Measurements from ENCODE around the gene AXL.
"Not testable (repeated sequence)": the region's sequence is repeated elsewhere in the genome, so short reads cannot be mapped to it uniquely, and the experiment has no call there.

The AXL gene

DNA sequence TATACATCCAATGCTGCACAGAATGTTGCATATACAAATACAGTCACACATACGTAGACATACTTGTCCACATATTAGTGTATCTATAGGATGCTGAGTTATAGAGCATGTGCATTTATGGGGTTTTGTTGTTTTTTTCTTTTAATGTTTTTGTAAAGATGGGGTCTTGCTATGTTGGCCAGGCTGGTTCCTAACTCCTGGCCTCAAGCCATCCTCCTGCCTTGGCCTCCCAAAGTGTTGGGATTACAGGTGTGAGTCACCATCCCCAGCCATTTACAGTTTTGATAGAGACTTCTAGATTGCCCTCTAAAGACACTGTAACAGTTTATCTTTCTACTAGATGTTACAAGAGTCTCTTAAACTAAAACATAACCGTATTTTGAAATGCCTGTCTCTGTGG, 59.5 kb downstream of the AXL start:
- no peak for DNase-seq

DNA sequence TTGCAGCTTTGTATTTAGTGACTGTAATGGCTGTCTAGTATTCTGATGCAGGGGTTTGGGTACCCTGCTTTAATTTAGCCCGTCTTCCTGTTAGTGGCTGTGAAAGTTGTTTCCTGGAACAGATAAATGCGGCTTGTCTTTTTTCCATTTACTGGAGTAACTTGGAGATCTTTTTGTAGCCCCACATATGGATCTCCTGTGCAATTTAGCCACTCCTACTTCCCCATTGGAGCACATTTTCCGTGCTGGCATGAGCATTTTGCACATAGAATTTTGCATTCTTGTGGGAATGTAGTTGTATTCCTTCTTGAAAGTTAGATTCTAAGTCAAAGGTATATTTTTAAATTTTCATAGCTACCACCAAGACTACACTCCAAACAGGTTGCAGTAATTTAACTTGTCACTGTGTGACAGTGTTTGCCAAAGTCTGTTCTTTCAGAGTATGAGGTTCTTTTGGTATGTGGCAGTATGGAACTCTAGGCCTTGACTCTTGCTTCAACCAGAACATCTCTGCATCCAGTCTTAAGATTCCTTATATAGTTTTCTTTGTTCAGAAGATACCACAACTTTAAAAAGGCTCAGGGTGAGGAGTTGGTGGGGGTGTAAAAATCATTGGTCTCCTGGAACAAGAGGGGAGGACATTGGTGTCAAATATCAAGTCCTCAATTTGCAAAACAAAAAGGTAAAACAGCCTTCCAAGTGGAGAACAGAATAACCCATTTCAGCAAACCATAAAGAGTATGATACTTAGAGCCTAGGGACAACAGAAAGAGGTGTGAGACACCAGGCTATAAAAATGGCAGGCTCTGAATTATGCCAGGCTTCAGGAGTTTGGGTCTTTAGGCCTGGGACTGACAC, 69.9 kb downstream of the AXL start:
- DNase-seq: no peak

DNA sequence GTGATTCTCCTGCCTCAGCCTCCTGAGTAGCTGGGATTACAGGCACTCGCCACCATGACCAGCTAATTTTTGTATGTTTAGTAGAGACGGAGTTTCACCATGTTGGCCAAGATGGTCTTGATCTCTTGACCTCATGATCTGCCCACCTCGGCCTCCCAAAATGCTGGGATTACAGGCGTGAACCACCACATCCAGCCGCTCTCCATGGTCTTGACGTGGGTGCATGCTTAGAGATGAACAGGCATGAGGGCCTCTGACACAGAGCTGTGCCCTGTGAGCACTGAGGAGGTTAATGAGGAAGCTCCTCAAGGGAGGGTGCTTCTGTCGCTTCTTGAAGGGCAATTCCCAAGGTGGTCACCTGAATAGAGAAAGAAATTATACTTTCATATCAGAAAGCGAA, 70.8 kb downstream of the AXL start:
- not testable (repeated sequence) for DNase-seq

DNA sequence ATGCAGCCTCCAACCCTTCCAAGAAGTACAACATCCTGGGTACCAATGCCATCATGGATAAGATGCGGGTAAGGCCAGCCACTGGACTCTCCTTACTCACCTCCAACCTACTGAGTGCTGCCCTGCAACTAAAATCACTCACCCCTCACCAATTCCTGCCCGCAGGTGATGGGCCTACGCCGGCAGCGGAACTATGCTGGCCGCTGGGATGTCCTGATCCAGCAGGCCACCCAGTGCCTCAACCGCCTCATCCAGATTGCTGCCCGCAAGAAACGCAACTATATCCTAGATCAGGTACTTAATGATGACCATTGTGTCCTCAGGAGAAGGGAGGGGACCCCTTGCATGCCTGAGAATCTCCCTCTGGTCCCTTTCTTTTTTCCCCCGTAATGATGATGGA, 75.4 kb downstream of the AXL start:
- DNase-seq: no peak

DNA sequence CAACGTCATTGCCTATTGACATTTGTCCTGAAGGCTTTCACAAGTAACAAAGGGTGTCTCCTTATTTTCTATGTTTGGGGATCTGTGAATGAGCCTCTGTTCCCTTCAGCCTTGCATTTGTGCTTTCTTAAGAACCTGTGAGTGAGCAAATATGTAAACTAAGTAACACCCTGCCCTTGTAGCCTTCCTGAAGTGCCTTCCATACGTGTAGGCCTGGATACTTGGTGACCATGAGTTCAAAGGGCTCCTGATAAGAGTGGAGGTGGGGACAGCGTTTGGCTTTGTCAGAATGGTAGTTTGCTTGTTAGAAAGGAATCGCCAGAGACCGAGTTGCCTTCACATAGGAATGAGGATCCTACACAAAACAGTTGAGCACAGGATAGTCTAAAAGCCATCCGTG, 76.5 kb downstream of the AXL start:
- no peak for DNase-seq

DNA sequence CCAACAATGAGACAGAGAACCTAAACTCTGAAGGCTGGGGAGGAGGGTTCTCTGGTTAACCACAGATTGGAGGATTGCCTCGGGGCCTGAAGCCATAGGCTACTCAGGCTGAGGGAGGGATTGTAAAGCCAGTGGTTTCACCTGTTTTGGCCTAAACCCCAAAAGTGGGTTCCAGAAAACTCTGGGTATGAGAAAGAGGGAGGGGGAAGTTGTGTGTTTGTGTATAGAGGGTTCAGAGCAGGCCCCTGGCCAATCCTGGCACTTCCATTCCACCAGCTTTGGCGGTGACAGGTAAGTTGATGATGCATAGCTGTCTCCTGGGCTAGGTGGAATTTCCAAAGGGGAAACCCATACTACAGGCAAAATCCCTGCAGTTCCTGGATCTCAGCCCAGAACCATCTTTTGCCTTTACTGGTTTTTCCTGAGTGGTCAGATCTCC, 77.4 kb downstream of the AXL start:
- no peak for DNase-seq

DNA sequence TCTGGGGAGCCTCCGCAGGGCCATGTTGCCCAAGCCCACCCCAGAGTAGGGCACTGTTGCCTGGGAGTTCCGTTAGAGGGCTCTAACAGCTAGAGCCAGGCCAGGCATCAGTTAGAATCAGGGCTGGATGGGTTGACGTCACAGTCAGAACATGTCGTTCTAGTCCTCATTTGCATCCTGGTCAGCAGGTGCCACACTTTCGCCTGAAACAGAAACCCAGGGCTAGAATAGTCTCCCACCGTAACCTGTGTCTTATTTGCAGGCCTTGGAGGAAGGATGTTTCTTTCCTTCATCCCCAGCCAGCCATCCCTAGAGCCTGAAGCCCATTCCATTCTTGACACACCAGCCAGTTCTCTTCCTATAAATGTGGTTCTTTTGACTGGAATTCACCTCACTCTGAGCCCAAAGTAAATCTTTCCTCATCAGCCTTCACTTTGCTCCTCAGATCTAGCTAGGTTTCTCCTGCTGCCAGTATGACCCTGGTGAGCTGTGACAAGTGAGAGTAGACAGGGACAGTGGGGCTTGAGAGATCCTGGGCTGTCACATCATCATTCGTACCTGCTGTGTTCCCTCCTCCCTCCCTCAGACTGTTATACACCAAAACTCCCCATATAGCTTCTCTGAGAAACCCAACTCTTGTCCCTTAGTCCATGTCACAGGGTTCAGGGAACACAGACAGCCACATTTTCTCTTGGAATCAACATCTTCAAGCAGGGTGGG, 78.8 kb downstream of the AXL start:
- no peak for DNase-seq

DNA sequence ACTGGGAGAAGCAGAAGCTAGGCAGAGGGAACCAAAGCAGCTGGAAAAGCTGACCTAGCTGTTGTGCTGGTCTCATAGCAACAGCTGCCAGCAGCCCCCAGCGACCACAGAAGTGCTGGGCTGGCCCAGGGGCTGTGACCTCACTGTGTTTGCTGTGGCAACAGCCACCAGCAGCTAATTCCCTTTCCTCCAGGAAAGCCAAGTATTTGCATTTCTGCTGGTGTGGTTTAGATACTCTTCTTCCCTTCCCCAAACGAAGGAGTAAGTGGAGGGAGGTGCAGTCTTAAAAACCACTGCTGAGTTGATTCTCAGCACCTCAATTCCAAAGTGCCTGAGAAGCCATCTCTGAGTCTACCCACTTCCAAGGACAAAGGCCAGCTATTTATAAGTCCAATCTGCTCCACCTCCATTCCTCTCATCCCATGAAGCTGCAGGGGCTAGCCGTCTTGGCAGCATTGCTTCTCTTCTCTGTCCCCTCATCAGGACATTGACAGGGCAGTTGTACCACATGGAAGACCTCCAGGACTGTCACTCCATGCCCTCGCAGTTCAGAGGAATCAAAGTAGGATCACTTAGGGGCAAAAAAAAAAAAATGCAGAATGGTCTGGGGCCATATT, 79.4 kb downstream of the AXL start:
- DNase-seq: no peak

DNA sequence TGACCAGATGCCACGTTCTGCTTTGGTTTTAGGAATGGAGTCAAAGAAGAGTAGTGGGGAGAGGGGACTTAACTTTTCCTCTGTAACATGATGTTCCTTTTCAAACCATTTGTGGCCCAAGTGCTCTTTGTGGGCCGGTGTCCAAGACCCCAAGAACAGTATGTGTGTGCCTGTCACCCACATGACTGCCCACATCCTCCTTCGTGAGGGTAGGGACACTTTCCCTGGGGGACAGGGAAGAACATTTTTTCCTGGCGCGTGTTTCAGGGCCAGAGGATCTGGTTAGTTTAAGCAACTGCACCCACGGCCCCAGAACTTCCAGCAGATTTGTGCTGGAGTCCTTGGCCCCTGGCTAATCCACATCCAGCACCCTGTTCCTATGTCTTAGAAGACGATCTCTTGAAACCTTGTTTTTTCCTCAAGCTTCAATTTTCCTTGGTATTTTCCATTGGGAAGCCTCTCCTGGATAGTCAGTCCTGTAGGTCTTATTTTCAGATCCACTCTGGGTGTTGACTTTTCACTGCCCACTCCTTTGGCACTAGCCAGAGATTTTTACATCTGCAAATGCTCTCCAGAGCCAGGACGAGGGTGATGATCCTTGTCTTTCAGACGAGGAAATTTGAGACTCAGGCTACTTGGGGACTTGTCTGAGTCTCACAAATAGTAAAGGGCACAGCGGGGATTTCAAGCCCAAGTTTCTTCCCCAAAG, 80.2 kb downstream of the AXL start:
- DNase-seq: no peak

DNA sequence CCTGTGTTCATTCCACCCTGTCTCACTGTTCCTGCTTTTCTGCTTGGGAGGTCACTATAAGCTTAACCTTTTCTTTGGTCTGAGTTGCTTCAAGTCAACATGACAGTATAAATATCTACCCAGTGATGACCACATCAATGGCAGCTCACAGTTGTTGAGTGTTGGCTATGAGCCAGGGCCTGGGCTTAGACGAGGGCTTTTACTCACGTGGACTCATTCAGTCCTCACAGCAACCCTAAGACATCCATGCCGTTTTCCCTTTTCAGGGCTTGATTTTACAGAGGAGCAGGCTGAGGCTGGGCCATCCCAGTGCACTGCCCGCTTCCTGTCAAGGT, 80.7 kb downstream of the AXL start:
- no peak for DNase-seq

DNA sequence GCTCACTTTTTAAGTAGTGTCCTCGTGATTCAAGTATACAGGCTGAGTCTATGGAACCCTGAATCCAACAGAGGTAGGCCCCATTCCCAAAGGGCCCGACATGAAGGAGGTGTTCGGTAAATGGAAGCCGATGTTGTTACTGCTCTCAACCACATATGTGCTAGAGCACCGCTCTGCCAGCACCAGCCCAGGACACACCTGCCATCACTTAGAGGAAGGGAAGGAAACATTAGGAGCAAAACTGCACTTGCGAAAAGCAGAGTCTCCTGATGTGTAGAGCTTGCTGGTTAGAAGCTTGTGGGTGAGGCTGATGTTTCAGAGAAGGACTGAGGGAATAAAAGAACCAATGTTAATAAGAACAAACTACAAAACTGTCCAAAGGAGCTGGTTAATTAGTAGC, 81.5 kb downstream of the AXL start:
- DNase-seq: no peak

DNA sequence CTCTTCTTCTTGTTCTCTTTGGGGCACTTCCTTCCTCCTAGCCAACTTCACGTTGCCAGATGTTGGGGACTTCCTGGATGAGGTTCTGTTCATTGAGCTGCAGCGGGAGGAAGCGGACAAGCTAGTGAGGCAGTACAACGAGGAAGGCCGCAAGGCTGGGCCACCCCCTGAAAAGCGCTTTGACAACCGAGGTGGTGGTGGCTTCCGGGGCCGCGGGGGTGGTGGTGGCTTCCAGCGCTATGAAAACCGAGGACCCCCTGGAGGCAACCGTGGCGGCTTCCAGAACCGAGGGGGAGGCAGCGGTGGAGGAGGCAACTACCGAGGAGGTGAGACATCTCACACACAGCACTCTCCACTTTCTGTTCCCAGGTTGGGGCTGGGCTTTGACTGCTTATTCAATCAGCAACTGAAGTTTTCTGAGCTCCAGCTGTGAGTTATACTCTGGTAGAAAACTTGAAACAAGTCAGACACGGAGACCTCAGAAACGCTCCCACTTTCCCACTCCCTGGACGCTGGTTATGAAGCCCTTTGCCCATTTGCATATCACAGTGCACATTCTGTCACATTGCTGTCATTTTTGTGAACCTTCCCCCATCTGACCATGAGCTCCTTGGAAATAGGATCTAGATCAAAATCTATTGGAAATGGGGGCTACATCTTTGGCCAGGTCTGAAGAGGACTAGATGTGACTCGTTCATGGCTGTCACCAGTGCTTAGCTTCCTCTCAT, 83.8 kb downstream of the AXL start:
- peak; percentile 47 for DNase-seq

DNA sequence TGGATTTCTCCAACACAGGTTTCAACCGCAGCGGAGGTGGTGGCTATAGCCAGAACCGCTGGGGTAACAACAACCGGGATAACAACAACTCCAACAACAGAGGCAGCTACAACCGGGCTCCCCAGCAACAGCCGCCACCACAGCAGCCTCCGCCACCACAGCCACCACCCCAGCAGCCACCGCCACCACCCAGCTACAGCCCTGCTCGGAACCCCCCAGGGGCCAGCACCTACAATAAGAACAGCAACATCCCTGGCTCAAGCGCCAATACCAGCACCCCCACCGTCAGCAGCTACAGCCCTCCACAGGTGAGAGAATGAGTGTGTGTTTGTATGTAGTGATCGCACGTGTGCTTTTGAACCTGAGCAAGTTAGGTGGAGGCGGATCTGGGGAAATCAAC, 84.9 kb downstream of the AXL start:
- no peak for DNase-seq

DNA sequence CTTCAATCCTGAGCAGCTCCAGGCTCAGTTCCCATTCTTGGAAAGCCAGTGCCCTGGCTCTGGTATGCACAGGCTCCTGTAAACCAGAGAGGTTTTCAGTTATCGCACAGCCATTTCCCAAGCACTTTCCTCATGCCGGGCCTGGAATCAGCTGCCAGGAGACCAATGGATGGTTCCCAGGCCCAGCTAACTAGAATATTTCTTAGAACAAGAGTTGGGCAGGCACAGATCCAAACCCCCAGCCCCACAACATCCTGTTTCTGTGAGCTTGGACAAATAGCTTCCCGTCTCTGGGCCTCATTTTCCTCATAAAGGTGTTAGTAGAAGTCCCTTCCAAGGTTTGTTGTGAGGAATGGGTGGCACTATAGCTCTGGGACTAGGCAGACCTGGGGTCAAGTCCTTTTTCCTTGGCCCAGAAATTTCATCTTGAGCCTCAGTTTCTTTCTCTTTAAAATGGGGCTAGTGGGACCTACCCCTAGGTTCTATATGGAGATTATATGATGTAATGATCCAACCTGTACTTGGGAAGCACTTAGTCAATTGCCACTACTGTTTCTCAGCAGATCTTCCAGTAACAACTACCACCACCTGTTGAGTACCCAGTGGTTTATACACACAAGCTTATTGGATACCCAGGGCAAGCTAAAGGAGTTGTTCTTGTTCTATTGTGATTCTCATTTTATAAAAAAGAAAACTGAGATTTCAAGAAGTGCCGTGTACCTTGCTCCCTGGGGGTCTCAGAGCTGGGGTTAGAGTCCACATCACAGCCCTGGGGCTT, 85.9 kb downstream of the AXL start:
- DNase-seq: no peak

DNA sequence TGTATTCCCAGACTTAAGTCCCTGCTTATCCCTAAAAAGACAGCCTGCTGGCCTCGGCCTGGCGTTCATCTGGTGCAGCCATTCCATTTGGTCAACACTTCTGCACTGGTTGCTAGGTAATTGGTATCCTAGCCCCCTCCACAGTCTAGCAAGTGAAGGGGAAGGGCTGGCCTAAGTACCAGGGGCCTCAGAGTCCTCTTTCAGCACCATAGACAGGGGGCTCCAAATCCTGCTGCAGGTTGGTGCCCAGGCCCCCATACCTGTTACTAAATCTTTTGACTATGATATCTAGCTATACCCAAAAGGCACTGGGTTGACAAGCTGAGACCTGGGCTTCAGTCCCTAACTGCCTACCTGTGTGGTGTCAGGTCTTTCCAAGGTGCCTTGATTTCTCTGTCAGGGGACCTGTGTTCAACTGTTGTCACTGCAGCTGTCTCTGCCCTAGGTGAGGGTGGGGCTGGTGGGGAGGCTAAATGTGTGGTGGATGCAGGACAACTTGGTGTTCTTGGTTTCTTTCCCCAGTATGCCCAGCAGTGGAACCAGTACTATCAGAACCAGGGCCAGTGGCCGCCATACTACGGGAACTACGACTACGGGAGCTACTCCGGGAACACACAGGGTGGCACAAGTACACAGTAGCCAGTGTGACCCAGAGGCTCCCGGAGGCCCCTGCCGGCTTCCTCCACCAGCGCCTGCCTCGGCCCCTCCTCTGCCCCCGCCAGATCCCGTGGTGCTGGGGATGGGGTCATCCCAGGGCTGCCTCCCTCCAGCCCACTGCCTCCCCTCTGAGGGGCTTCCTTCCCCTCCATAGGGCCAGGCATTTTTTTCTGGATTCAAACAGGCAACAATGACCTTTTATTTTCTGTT, 87.1 kb downstream of the AXL start:
- no peak for DNase-seq

DNA sequence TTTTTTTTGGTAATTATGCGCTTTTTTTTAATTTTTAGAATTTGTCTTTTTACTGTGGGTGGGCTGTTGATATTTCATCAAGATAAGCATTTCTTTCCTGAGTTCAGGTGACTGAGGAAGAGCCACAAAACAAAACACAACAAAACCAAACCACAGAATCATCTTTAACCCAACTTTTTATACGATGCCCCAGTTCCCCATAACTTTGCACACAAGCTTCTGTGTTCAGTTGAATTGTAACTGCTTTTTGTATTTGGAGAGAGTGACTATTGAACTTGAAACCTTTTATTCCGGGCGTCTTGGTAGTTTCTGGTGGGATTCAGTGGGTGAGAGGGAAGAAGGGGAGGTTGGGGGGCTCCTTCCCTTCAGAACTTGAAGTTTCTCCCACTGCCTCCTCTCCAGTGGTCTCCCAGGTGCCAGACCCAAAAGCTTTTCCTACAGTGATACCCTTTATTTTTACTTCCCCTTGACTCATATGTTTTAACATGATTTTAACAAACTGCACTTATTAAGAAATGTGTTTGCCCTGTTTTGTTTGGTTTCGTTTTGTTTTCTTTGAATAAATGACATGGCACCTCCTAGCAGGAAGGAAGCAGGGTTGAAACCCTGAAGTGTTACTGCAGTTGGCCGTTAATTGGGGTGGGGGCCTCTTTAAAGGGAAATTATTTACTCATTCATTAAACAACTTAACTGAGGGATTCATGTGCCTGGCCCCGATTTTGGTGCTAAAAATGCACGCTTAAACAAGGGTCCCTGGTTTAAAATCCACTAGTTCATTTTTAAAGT, 88.3 kb downstream of the AXL start:
- DNase-seq: no peak

DNA sequence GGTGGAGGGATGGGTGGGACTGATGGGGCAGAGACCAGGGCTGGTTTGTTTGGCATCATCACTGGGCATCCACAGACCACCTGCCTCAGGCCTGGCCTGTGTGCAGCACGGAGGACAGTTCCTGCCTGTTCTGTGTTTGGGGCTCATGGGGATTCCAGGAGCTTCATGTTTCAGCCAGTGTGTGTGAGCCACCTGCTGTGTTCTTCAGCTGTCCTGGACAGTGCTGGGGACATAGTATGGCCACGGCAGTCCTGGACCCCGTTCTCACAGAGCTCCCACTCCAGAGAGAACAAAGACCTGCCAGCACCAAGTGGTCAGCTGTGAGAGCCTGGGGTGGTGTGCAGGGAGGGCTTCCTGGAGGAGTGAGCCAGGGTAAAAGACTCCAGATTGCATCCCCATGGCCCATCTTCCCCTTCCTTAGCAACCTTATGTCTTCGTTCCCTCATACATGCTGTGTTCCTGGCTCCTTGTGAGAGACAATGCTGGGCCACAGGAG, 89.0 kb downstream of the AXL start:
- no peak for DNase-seq

DNA sequence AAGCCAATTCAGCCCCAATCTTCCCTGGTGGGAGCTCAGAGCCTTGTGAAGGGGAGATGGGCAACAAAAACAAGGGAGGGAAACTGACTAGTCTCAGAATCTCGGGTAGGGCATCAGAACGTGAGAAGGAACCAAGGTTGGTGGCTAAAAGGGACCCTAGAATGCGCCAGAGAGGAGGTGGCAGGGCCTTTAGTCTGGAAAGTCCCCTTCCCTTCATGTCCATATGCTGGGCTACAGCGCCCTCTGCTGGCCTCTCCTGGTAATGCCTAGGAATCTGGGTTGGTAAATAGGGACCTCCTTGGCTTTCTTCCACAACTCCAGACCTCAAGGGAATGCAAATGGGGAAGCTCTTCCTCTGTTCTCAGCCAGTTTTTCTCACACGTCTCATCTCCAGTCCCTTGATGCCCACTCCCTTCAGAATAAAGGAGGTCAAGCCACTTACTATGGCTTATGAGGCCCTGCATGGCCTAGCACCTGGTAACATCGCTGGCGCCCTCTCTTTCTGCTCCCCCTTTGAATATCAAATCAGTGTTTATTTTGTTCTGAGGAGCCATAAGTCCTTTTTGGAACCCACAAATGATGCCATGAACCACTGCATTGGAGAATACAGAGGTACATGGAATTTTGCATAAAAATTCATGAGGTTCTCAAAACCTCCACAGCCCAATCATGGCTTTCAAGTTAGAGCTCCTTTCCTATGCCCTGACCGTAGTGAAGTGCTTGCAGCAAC, 89.6 kb downstream of the AXL start:
- DNase-seq: peak; percentile 96

Data from activated T-cell treated with anti-CD3 and anti-CD28 coated beads for 4 hours (primary cell).